Colon (tissue), 2 donors: ENCODE data around the gene ZBTB7C.

ENCODE experiments used
- FAIRE-seq: peaks from 2 replicates; lab custom pipeline; 2012; peaks lifted over from hg19 to GRCh38; lab: Jason Lieb, UNC
- donor health status: control.
- donor health status: control.

The ZBTB7C gene

GRCh38 chr18:48162956-48163737, 246.0 kb downstream of the ZBTB7C start:
- no peak for FAIRE-seq

- no peak for FAIRE-seq
Observed at GRCh38 chr18:48161911-48162698, 247.1 kb downstream of the ZBTB7C start.

GRCh38 chr18:48161191-48161910, 247.8 kb downstream of the ZBTB7C start:
- no peak for FAIRE-seq

- no peak for FAIRE-seq
Observed at GRCh38 chr18:48160622-48161021, 248.6 kb downstream of the ZBTB7C start.

- no peak for FAIRE-seq
Observed at GRCh38 chr18:48159816-48160215, 249.4 kb downstream of the ZBTB7C start.

GRCh38 chr18:48158721-48159120, 250.5 kb downstream of the ZBTB7C start:
- no peak for FAIRE-seq

GRCh38 chr18:48157956-48158355, 251.2 kb downstream of the ZBTB7C start:
- no peak for FAIRE-seq

- FAIRE-seq, result no peak
Observed at GRCh38 chr18:48155856-48156255, 253.3 kb downstream of the ZBTB7C start.

- no peak for FAIRE-seq
Observed at GRCh38 chr18:48154828-48155227, 254.4 kb downstream of the ZBTB7C start.

GRCh38 chr18:48153613-48154481, 255.3 kb downstream of the ZBTB7C start:
- FAIRE-seq, result no peak

GRCh38 chr18:48152549-48152948, 256.6 kb downstream of the ZBTB7C start:
- FAIRE-seq, result no peak

GRCh38 chr18:48151421-48152065, 257.6 kb downstream of the ZBTB7C start:
- no peak for FAIRE-seq

GRCh38 chr18:48149020-48149685, 260.0 kb downstream of the ZBTB7C start:
- no peak for FAIRE-seq

- no peak for FAIRE-seq
Observed at GRCh38 chr18:48142994-48143393, 266.2 kb downstream of the ZBTB7C start.

GRCh38 chr18:48142353-48142752, 266.8 kb downstream of the ZBTB7C start:
- FAIRE-seq, result no peak

GRCh38 chr18:48140731-48141130, 268.5 kb downstream of the ZBTB7C start:
- FAIRE-seq, result no peak

- no peak for FAIRE-seq
Observed at GRCh38 chr18:48139431-48140347, 269.5 kb downstream of the ZBTB7C start.

- no peak for FAIRE-seq
Observed at GRCh38 chr18:48138660-48139430, 270.3 kb downstream of the ZBTB7C start.

GRCh38 chr18:48138210-48138609, 271.0 kb downstream of the ZBTB7C start:
- no peak for FAIRE-seq
